HG02678 (cell line): ENCODE results near the gene JAML.
"Not testable (repeated sequence)": the region's sequence is repeated elsewhere in the genome, so short reads cannot be mapped to it uniquely, and the experiment has no call there.

Experiments used
- ATAC-seq: cut with Tn5 transposase; IDR thresholded peaks from one replicate; pipeline ENCODE4 v1.9.1; 2021; ENCODE audit warnings: mild to moderate bottlenecking, moderate library complexity; ENCODE audit not compliant: unreplicated experiment

Gene JAML

DNA sequence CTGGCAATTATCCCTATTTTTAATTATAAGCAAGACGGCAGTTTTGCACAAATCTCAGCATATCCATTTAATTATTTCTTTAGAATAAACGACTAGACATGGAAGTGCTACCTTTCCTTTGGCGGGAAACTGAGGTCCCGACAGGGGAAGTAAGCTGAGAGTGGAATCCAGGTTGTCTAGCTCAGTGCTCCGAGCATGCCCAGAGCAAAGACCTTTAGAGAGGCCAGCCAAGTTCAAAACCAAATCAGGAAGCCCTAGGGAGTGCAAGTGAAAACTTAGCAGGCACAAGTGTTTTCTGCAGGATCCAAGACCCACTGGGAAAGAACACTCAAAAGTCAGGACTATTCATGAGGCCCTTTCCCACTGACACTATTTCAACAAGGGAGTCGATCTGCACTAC is 25.7 kb downstream of the JAML start:
- ATAC-seq: no peak

DNA sequence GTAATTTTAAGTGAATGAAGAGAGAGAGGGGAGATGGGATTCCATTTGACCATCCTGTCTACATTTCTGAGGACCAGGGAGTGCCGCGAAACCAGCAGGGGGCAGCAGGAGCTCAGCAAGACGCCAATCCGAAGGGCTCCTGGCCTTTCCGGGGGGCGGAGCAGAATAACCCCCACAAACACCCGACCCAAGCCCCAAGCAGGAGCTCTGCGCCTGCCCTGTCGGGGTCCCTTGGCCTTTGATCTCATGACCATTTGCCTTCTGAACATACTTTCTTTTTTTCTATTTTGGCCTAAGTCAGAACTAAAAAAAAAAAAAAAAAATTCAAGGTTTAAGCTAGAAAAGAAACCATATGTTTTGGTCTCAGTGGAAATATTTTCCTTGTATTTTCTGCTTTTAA is 26.4 kb downstream of the JAML start:
- no peak for ATAC-seq

DNA sequence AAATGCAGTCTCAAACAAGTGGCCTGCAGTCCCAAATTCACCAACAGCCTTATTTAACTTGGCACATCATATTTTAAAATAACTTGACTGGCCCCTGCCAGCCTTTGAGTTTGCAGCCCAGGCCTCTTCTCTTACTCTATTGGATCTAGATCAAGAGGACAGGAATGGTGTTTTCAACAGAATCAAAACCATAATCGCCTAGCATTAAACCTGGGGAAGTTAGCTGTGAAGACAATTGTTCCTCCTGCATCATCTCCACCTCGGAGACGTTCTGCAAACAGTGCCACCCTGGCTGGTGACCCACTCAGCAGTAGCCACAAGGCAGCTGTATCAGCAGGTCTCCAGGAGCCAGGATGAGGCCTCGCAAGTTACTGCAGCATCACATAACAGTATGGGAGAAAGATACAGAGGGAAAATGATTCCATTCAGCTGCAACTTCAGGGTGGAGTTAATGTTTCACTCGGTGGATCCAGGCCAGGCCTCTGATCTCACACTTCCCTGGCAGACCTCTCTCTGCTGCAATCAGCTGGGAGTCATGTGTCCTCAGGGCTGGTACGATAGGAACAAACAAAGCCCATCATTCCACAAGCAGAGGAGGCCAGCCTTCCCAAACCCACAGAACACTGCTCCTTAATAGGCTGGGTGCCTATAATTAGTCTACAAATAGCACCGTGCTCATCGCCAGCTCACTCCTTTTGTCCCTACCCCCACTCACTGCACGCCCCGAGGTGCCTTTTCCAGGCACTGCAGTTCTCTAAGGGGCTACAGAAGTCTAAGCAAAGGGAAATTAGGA is 29.8 kb downstream of the JAML start:
- no peak for ATAC-seq

- no peak for ATAC-seq
Observed at GRCh38 chr11:118193910-118194566, 30.8 kb downstream of the JAML start.

DNA sequence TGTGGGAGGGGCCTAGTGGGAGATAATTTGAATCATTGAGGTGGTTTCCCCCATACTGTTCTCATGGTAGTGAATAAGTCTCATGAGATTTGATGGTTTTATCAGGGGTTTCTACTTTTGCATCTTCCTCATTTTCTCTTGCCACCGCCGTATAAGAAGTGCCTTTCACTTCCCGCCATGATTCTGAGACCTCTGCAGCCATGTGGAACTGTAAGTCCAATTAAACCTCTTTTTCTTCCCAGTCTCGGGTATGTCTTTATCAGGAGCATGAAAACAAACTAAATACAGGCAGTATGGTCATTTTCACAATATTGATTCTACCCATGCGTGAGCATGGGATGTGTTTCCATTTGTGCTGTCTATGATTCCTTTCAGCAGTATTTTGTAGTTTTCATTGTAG is 32.0 kb downstream of the JAML start:
- not testable (repeated sequence) for ATAC-seq

- ATAC-seq: not testable (repeated sequence)
Observed at GRCh38 chr11:118190942-118191506, 33.8 kb downstream of the JAML start.

- no peak for ATAC-seq
Observed at GRCh38 chr11:118186346-118187107, 38.3 kb downstream of the JAML start.

GRCh38 chr11:118184784-118185579 is 39.8 kb downstream of the JAML start:
- no peak for ATAC-seq

DNA sequence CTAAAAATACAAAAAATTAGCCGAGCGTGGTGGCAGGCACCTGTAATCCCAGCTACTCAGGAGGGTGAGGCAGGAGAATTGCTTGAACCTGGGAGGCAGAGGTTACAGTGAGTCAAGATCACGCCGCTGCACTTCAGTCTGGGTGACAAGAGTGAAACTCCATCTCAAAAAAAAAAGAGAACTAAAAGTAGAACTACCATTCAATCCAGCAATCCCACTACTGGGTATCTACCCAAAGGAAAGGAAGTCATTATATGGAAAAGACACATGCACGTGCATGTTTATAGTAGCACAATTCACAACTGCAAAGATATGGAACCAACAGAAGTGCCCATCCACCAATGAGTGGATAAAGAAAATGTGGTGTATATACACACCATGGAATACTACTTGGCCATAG is 41.1 kb downstream of the JAML start:
- not testable (repeated sequence) for ATAC-seq

GRCh38 chr11:118180300-118180703 is 44.5 kb downstream of the JAML start:
- no peak for ATAC-seq

DNA sequence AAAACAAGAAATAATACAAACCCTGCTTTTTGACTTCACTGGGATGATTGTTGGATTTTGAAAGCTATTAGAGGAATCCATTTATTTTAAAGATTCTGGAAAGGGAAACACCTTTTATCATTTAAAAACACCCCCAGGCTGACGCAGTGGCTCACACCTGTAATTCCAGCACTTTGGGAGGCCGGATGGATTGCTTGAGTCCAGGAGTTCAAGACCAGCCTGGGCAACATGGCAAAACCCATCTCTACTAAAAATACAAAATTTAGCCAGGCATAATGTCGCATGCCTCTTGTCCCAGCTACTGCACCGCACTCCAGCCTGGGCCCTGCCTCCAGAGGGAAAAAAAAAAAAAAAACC is 48.1 kb downstream of the JAML start:
- no peak for ATAC-seq

DNA sequence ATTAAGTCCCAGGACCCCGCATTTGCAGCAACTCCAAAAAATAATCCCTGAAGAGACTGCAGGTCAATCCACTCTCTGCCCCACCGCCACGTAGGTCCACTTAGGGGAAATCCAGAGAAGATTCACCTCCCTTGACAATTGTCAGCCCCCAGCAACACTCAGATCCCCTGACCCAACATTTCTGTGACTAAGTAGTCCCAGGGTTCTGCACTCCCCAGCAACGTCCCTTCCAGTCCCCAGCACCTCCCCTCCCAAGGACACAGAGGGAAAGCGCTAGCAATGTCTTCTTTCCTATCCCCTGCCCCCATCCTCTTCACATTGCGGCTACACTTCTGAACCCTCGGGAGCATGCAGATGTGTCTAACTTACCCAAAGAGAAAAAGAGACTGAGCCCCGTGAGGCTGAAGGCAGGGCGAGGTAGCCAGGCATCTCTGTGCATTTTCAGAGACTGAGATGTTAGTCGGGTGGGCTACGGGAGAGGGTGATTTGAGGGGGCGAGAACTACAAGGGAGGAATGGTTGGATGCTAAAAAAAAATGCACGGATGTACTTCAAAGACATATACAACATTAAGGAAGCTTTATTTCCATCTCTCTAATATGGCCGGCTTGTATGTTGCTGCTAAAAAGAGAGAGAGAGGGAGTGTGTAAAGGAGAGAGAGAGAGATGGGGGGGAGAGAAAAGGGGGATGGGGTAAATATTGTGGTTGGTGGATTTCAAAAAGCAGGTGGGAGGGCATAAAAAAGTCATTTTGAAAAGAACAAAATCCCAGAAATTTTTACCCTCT is 48.6 kb downstream of the JAML start, which contains the start of gene SCN2B:
TSS of gene SCN2B (minus strand) at position 647 of the 785 bp plus-strand sequence. CDS start at position 439, 208 bp downstream.
- ATAC-seq: no peak

DNA sequence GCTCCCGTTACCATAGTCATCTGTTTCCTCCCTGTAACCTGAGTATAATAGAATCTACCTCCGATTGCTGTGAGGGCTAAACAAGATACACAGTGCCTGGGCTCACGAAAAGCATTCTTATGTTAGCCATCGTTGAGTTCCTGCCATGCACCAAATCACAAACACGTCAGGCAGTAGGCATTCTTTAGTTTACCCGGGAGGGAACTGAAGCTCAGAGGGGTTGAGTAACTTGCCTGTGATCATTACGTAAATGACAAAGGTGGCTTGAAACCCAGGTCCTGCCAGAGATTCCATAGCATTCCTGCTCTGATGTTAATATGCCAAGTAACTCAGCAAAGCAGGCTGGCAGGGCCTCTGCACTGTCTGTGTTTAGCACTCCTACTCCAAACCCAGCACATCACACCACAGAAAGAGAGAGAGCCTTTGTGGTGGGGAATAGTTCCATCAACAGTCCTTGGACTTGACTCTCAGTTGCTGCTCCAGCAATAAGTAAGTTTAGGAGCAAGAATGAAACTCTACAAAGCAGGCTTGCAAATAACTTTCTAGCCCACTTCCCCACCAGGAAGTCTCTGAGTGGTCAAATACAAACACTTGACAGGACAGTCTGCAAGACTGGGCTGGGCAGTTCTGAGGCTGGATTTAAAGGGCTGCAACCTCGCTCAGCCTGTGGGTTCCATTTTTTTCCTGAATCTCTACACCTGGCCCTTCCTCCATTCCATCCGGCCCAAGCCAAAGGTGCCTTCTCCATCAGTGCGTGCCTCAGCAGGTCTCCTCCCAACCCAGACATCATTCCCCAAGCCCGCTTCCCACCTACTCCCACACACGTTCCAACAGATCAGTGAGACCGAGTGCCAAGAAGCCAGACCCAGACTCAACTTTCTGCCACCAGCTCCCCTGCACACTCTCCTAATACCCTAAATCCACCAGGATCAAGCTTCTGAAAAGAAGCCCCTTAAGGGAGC is 49.5 kb downstream of the JAML start:
- ATAC-seq: no peak

DNA sequence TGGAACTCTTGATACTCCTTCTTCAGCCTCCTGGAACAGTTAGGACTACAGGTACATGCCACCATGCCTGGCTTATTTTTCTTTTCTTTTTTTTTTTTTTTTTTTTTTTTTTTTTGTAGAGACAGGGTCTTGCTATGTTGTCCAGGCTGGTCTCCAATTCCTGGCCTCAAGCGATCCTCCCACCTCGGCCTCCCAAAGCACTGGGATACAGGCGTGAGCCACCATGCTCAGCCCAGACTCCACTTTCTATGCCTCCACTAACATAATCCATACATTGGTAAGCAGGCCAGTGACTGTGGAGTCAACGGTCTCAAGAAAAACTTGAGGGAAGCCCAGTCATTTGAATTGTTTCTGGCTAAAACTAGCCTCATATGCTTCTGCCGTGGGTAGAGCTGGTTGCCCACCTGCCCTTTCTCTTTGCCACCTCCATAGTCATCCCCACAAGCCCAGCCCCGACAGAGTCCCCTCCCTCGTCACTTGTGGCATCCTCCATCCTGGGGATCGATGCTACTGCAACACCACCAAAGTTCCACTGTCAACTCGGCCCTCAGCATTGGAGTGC is 50.7 kb downstream of the JAML start:
- no peak for ATAC-seq

GRCh38 chr11:118172356-118172755 is 52.5 kb downstream of the JAML start:
- no peak for ATAC-seq

- no peak for ATAC-seq
Observed at GRCh38 chr11:118171269-118172062, 53.3 kb downstream of the JAML start.

DNA sequence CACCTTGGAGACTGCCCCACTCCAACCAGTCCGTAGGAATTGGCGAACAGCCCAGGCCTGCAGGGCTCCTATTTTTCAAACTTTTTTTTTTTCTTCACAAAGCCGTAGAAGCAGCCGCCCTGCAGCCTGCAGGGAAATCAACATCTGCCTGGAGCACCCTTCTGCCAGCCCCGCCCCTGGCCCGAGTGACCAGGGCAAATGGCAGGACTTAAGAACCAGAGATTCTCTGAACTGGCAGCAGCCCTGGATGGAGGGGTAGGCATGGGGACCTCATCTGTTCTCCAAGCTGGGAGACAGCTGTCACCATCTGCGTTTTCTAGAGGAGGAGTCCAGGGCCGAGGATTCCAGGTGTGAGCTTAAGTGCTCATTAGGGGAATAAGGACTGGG is 53.9 kb downstream of the JAML start:
- no peak for ATAC-seq

GRCh38 chr11:118170231-118170630 is 54.6 kb downstream of the JAML start:
- ATAC-seq: no peak
